Measurements from ENCODE around the gene EFNA5.

The EFNA5 gene

GRCh38 chr5:107484281-107484680 is 186.5 kb downstream of the EFNA5 start:
- no peak for DNase-seq (ENCODE audit: low spot score)

- no peak for DNase-seq (ENCODE audit: low spot score)
Measured at GRCh38 chr5:107483231-107484024, 187.3 kb downstream of the EFNA5 start.

DNA sequence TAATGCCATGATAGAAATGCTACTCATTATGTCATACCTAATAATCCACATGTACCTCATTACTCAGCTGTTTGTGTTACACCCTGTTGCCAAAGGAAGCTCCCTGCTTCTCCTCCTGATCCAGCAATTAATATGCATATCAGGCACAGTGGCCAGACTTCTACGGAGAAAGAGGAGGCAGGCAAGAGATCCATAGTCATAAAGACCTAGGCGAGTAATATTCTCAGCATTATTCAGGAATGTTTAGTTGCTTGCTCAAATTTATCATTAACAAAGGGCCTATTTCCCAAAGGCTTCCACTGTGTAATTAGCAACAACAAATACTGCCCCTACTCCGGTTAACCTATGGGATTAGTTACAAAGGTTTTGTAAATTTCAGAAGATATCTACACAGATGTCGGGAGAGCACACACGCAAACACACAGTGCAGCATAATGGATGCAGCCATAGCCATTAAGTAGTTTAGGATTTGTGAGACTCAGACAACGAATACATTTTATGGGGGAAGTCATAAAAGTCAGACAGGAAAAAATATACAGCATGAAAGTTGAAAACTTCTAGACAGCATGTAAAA is 192.6 kb downstream of the EFNA5 start:
- no peak for DNase-seq (ENCODE audit: low spot score)

DNA sequence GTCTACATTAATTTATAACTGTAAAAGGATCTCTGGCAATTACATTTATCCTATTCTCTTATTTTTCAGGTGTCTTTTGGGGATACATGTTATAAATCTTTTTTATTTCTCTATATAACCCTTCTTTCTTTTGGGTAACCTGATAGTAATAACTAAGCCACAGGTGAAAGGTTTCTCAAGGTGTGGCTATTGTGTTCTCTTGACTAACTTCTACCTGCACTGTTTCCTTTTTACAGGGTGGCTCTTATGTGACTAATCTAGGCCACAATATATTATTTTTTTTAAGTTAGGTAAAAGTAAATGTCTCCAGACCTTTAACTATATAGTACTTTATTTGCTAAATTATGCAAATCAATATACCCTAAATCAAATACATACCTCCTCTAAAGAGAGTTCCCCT is 193.2 kb downstream of the EFNA5 start:
- DNase-seq (ENCODE audit: low spot score), result no peak

DNA sequence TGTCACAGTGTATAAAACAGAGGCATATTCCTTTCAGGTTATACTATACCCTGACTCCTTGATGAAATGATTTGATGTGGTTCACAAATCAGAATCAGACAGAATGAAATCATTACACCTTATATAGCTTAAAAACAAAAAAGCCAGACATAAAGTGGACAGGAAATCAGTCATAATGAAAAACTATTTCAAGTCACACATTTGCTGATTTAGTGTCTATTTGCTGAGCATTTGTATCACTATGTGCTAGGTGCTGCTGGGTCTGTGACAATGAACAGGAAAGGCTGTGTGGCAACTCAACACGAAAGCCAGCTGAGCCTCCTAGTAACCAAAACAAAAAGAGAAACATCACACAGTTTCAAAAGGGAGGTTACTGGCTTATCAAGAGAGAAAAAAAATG is 194.0 kb downstream of the EFNA5 start:
- DNase-seq (ENCODE audit: low spot score), result no peak

DNA sequence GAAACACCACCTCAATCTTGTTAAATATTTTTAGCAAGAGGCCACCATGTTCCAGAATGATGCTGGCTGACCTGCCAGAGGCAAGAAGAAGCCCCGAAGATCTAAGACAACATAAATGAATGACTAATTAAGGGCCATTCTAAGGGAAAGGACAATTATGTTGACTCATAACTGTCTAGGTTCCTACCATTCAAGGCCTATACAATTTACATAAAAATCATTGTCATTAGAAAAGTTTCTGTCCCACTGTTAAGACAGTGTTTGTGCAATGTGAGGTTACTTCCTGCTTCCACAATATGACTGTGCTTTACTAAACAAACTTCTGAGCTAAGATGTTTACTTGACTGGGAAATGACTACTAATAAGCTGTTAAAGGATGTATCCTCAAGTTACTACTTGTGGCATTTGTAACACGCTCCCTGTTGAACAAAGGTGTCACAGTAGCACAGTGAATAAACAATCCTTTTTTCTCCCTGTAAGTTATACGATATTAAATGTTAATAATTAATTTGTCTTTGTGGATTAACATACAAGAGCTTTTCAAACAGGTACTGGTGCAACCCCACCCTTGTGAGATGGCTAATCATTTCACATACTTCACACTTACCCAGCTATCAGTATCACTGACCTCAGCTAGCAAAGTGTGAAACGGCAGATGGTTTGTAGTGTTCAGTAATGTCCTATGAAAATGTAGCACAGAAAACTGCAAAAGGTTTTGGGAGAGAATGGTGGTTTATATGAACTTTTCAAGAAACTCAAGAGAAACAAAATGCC is 195.8 kb downstream of the EFNA5 start:
- no peak for DNase-seq (ENCODE audit: low spot score)

DNA sequence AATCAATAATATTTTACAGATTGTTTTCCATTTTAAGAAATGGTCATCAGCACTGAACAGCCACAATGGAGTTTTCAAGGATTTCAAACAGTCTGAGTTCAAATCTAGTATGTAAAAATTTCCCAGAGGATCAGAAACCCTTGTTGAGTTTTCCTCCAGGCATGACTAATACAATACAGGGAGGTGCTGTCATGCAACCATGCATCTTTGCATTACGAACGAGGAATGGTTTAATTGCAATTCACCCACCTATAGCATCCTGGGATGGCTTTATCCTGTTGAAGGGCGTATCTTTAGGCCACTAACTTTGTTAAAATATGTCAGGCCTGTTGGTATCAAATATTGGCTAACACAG is 196.4 kb downstream of the EFNA5 start:
- no peak for DNase-seq (ENCODE audit: low spot score)

DNA sequence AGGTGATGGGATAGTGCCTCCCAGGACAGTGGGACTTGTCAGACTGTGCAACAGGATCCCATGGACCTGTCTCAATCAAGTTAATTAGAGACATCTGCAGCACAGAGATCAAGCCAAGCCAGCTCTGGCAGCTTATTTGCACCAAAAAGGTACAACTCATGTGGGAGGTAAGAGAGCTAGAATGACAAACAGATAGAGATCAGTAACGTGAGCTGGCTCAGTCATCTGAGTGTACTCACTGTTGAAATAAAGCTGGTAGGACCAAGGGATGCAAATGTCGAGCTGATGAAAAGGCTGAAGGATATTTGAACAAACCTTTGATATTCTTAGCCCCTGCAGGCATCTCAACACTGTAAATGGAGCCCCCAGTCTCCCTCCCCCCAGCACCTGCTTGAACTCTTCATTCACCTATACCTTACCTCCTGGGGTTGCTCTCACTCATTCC is 198.1 kb downstream of the EFNA5 start:
- no peak for DNase-seq (ENCODE audit: low spot score)

DNA sequence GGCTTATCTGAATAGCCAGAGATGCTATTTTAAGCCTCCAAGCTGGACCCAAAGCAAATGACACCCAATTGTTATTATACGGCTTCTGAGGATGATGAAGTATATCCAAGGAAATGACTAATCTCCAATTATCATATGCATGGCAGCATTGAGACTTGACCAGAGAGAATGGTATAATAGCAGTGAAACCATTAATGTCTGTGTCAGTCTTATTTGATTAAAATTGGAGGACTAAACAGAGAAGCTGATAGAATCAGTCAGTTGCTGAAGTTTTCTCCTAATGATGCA is 200.5 kb downstream of the EFNA5 start:
- no peak for DNase-seq (ENCODE audit: low spot score)

DNA sequence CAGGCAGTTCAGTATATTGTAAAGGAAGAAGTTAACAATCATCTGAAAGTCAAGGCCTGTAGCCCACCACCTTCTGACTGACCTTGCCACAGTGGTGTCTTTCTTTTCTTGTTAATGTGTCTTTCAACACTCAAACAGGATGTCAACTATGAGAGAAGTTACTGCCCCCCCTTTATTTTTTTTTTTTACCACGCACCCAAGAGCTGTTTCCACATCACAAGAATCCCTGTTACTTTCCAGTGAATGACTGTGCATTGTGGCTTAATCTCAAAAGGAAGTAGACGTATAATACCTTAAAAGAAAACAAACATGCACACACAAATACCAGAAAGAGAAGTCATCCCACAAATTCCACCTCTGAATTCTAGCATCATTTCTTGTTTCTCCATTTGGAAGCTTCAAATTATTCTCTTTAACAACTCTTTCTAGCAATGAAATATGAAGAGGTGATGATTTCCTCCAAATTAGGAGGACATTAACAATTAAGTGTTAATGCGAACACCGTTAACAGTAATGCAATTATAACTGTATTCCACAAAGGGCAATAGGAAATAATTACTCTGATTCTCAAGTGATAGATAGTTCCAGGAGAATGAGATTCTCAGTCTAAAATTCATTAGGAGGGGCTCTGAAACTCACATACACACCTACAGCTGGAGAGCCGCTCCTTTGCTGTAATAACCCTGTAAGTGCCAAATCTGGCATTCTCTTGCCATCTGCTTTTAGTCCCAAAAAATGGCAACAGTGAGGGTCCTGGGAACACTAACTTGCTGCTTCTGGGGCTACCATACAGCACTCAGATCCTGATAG is 201.0 kb downstream of the EFNA5 start:
- DNase-seq (ENCODE audit: low spot score), result no peak

DNA sequence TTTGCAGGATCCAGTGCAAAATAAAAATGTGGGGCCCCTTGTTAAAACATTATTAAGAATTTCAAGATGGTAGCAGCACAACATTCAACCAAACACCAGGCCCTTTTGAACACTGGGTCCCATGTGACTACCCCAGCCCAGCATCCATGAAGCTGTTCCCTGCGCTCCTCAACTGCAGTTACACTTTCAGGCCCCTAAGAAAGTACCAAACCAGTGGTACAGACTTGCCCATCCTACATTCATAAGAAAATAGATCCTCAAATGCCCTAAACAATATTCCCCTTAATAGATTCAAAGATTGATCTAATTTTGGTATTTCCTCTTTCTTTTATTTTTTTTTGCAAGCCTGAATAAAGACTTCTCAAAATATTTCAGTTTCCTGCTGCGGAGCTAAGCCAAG is 201.7 kb downstream of the EFNA5 start:
- DNase-seq (ENCODE audit: low spot score), result no peak

GRCh38 chr5:107468276-107468675 is 202.5 kb downstream of the EFNA5 start:
- no peak for DNase-seq (ENCODE audit: low spot score)

GRCh38 chr5:107467137-107467932 is 203.4 kb downstream of the EFNA5 start:
- DNase-seq (ENCODE audit: low spot score), result no peak

DNA sequence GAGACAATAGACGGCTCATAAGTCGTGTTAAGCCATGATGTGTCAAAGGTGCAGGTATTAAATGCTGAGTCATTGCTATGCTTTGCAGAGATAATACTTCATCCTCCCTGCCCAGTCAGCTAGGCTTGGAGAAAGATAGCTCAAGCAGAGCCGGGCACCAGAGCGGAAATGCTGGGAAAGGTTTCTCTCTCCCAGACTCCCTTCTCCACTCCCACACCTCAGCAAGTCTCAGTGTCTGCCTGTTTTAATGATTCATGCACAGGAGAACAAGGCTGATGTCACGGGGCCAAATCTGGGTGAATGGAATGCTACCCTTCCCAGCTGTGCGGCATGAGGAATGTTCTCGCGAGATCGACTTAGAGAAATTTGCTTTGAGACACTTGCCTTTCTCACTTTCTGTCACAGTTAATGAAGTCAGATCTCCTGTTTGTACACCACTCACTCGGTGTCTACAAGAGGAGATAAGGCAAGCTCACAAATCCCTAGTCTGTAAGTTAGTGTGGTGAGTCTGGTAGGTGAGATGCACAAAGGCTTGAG is 204.4 kb downstream of the EFNA5 start:
- no peak for DNase-seq (ENCODE audit: low spot score)

DNA sequence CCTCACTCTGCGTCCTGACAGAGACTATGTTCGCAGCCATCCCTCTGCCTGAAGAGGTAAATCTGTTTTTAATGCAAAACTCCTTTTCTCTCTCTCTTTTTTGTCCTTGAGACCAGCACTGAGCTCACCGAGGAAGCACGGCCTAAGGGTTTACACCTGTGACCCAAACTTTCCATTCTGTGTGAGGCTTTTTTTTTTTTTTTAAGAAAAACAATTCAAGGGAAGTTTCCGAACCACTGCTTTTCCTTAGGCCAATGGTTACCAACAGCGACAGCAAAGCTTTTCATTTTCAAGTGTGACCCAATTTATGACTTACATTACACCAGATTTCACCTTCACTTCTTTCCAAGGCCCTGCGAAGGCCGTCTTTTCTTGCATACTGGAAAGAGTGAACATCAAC is 205.9 kb downstream of the EFNA5 start:
- DNase-seq (ENCODE audit: low spot score), result no peak

DNA sequence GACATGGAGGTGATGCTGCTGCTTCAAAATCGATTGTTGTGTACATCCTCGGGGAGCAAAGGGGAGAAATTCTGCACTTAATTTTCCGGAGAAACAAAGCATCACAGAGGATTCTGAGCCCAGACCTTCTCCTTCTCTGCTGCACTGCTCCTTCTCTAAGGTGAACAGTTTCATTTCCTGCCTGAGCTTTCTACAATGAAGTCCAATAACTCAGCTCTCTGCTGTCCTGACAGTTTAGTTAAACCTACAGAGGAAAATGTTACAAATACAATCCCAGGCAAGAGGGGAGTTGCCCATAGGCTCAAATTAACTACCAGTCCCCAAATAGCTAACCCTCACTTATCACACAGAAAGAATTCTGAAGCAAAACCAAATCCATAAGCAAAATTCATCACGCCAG is 206.3 kb downstream of the EFNA5 start:
- DNase-seq (ENCODE audit: low spot score), result no peak

DNA sequence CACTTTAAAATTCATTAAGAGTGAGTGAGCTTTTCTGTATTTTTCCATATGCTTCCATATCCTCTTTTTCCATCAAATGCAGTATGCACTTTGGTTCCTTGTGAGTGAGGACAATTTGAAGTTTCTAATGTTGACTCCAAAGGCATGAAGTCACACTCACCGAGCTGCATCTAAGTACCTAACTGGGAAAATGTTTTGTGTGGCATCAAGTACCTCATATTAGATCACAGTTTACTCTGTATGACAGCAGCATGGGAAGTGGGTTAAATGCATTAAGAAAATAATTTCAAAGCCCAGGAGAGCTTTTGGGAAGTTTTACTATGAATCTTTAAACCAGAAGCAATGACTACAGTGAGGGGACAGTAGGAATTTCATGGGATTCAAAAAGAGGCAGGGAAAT is 207.0 kb downstream of the EFNA5 start:
- no peak for DNase-seq (ENCODE audit: low spot score)

DNA sequence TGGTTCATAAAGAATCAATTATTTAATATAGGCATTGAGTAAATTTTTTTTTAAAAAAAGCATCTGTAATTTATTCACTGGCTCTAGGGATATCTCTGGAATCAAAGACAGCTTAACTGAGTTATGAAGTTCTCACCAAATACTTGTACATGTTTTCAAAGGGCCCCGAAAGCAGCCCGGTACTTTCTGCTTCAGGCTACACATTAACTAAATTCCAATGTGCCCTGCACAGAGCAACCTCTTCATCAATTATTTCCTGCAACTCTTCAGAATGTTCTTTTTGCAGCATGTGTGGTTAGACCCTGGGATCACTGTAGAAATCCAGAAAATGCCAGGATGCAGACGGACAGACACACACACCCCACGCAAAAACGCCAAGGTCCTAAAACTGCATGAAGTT is 209.0 kb downstream of the EFNA5 start:
- DNase-seq (ENCODE audit: low spot score), result no peak

DNA sequence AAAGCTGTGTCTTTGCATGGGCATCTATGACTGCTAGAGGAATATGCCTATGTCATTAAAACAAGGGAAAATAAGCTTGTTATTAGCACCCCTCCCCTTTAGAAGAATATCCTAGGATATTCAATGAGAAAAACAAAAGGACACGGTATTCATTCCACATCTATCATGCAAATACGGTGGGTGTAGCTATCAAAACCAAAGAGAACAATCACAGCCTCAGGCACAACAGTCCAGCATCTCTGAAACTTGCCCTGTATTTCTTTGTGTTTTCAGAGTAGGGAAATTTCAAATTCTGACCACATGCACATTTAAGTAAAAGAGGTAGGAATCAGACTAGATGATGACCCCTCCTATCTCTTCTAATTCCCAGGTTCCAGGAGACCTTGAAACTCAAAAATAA is 209.9 kb downstream of the EFNA5 start:
- DNase-seq (ENCODE audit: low spot score), result no peak

GRCh38 chr5:107459605-107460004 is 211.1 kb downstream of the EFNA5 start:
- no peak for DNase-seq (ENCODE audit: low spot score)

GRCh38 chr5:107458322-107458721 is 212.4 kb downstream of the EFNA5 start:
- DNase-seq (ENCODE audit: low spot score), result no peak

GRCh38 chr5:107457881-107458280 is 212.9 kb downstream of the EFNA5 start:
- no peak for DNase-seq (ENCODE audit: low spot score)
